T follicular helper cell (primary cell): ENCODE data around the gene BSPH1.
"Not testable (repeated sequence)": the region's sequence is repeated elsewhere in the genome, so short reads cannot be mapped to it uniquely, and the experiment has no call there.

Experiments used
- DNase-seq: peaks from one replicate; pipeline ENCODE4 v3.0.0-alpha.2; 2020; ENCODE audit warnings: low read depth

Gene BSPH1

GRCh38 chr19:47920107-47920506 lies 71.9 kb downstream of the BSPH1 start:
- DNase-seq: not testable (repeated sequence)
